Mesothelial cell of epicardium (in vitro differentiated cells): ENCODE measurements around the gene SH3TC2. TPM values are rescaled to one million over a fixed set of nuclear protein-coding genes. Genes with fewer than 3 reads are reported as not detected.

ENCODE experiments used
- DNase-seq, 2 experiments: peaks; one replicate each; pipeline ENCODE4 v3.0.0; 2021; ENCODE audit warnings: low spot score in 2 of 2; ENCODE audit not compliant: unreplicated experiment in 2 of 2
- H3K27ac Mint-ChIP-seq: 2 replicates; pipeline ENCODE4 v1.8.0; 2021; ENCODE audit warnings: mixed read lengths
- H3K27me3 Mint-ChIP-seq: 2 replicates; pipeline ENCODE4 v1.8.0; 2021; ENCODE audit warnings: low read depth, mixed read lengths
- H3K36me3 Mint-ChIP-seq: 2 replicates; pipeline ENCODE4 v1.8.0; 2021; ENCODE audit warnings: mixed read lengths
- H3K4me1 Mint-ChIP-seq: 2 replicates; pipeline ENCODE4 v1.8.0; 2021; ENCODE audit warnings: mixed read lengths
- H3K4me3 Mint-ChIP-seq: 2 replicates; pipeline ENCODE4 v1.8.0; 2021; ENCODE audit warnings: mild to moderate bottlenecking, moderate library complexity, mixed read lengths
- H3K9me3 Mint-ChIP-seq: 2 replicates; pipeline ENCODE4 v1.8.0; 2021; ENCODE audit warnings: mixed read lengths
- CTCF ChIP-seq: fragments of 200-600 bp; sonication (generic); IDR thresholded peaks from one replicate; pipeline ENCODE4 v1.5.0; 2021; ENCODE audit warnings: antibody characterized with exemption; ENCODE audit not compliant: unreplicated experiment
- total RNA-seq: library from RNA; stranded (reverse); gene quantifications from 3 replicates; pipeline ENCODE4 v1.2.1, GENCODE V29; 2021

Gene SH3TC2
- total RNA-seq, 1 donor from 2014 or later = 5.2 TPM

- Mint-ChIP-seq H3K9me3 (no peaks in the 10 kb centered on the region), H3K4me3 (no peak overlapping the region), H3K27me3 (no peaks in the 10 kb centered on the region), H3K4me1 (peaks cover 4% of the 10 kb centered on the region), H3K36me3 (no peaks in the 10 kb centered on the region), H3K27ac (no peak overlapping the region)
- no peak for TF ChIP-seq CTCF
- no peak for DNase-seq
Observed at GRCh38 chr5:149049371-149049781, 13.5 kb downstream of the SH3TC2 start.

GRCh38 chr5:149048811-149049210, 14.1 kb downstream of the SH3TC2 start:
- DNase-seq = no peak
- no peak overlapping the region for H3K27ac Mint-ChIP-seq
- H3K4me1 Mint-ChIP-seq = peaks cover 4% of the 10 kb centered on the region
- no peak for TF ChIP-seq CTCF
- H3K27me3 Mint-ChIP-seq = no peaks in the 10 kb centered on the region
- H3K36me3 Mint-ChIP-seq = no peaks in the 10 kb centered on the region
- H3K4me3 Mint-ChIP-seq = no peak overlapping the region
- H3K9me3 Mint-ChIP-seq = no peaks in the 10 kb centered on the region

GRCh38 chr5:149047462-149047861, 15.4 kb downstream of the SH3TC2 start:
- TF ChIP-seq CTCF = no peak
- Mint-ChIP-seq H3K4me3 (no peak overlapping the region), H3K27me3 (no peaks in the 10 kb centered on the region), H3K9me3 (no peaks in the 10 kb centered on the region), H3K4me1 (no peaks in the 10 kb centered on the region), H3K36me3 (no peaks in the 10 kb centered on the region), H3K27ac (no peak overlapping the region)
- no peak for DNase-seq

- no peak for DNase-seq
- no peak for TF ChIP-seq CTCF
Observed at GRCh38 chr5:149046196-149046829, 16.5 kb downstream of the SH3TC2 start.

GRCh38 chr5:149045089-149045460, 17.8 kb downstream of the SH3TC2 start:
- no peaks in the 10 kb centered on the region for H3K27me3 Mint-ChIP-seq
- H3K4me1 Mint-ChIP-seq = no peaks in the 10 kb centered on the region
- no peak for DNase-seq
- H3K4me3 Mint-ChIP-seq = no peak overlapping the region
- H3K9me3 Mint-ChIP-seq = no peaks in the 10 kb centered on the region
- no peak overlapping the region for H3K27ac Mint-ChIP-seq
- H3K36me3 Mint-ChIP-seq = no peaks in the 10 kb centered on the region
- TF ChIP-seq CTCF = no peak

More at GRCh38 chr5:149046196-149046829, 16.5 kb downstream of the SH3TC2 start:
- no peaks in the 10 kb centered on the region for H3K4me1 Mint-ChIP-seq
- H3K4me3 Mint-ChIP-seq = no peak overlapping the region
- H3K27me3 Mint-ChIP-seq = no peaks in the 10 kb centered on the region
- no peaks in the 10 kb centered on the region for H3K9me3 Mint-ChIP-seq
- H3K27ac Mint-ChIP-seq = no peak overlapping the region
- H3K36me3 Mint-ChIP-seq = no peaks in the 10 kb centered on the region
